NCI-H1436 (cell line): ENCODE results near the gene UBIAD1.

Source experiments
- DNase-seq: peaks from one replicate; lab custom pipeline; 2025; lab: John Stamatoyannopoulos, UW

UBIAD1 gene

DNA sequence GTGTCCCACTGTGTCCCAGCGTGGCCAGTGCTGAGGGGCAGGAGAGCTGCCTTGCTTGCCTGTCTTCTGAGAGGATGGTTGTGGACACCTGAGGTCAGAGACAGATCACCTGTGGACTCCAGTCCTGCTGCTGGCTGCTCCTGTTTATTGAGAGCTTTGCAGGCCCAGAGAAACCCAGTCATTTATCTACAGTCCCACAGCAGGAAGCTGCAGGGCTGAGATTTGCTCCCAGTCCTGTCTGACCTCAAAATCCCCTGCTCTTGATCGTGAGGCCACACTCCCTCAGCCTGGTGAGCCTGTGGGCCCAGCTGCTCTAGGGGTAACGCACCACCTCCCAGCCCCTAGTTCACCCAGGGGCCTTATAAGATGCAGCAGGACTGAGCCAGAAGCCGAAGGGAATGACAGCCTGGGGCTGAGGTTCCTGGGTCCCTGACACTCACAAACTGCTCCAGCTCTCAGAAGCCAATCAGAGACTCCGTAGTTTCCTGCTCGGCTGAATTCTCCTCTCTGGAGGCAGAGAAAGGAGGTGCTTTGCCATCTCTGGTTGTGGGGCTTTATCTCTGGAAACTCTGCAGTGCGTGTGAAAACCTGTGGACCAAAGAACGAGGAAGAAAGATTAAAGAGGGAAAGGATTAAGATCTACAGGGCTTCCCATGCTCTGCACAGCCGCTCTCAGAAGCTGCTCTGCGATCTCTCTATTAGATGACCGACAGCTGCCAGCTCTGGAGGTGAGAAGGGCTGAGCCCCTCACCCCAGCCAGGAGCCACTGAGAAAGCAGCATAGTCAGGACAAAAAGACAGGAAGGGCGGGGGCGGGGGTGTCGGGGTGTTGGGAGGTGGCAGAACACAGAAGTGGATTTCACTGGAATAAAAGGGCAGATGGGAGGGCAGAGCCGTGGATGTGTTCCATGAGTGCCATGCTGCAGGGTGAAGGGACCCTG, 39.1 kb downstream of the UBIAD1 start:
- no peak for DNase-seq

DNA sequence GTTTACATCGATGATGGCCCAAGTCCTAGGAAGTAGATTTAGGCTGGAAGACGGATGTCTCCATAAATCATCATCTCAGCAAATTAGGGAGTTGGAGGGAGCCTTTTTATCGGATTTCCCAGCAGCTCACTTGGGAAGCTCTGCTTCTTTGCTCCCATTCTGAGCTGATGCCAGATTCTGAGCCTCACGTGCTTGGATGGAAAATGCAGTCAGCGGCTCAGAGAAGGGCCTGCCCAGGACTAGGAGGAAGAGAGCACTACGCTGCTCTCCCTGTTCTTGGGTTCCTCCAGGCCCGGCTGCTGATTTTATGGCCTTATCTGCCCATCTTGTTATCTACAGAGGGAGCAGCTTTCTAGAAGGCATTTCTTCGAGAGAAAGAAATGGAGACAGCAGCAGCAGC, 42.0 kb downstream of the UBIAD1 start:
- DNase-seq = no peak

DNA sequence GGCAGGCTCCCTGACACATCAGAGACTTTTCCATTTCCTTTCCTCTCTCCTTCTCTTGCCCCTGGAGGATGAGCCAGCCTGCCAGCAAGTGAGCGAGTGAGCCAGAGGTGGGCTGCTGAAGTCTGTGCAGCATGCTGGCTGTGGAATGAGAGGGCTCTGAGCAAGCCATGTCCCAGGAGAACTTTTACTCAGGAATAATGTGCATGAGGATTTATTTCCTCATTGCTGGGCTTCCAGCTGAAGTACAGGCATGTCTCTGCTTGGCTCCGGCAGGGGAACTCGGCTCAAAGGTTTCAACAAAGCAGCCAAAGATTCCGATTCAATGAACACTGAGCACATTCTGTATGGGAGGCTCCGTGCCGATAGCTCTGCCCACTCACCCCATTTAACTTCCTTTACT, 43.7 kb downstream of the UBIAD1 start:
- DNase-seq = no peak

DNA sequence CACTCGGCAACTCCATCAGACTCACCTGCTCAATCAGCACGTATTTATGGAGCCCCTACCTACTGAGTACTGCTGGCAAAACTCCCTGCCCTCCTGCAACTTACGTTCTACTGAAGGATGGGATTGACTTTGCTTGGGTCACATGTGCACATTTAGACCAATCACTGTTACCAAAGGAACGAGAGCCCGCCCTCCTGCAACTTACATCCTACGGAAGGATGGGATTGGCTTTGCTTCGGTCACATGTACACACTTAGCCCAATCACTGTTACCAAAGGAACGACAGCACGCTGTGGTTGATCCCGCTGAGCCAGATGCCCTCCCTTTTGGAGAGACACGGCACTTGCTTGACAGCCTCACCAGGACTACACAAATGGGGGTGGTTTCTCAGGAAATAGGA, 46.0 kb downstream of the UBIAD1 start:
- DNase-seq = no peak

DNA sequence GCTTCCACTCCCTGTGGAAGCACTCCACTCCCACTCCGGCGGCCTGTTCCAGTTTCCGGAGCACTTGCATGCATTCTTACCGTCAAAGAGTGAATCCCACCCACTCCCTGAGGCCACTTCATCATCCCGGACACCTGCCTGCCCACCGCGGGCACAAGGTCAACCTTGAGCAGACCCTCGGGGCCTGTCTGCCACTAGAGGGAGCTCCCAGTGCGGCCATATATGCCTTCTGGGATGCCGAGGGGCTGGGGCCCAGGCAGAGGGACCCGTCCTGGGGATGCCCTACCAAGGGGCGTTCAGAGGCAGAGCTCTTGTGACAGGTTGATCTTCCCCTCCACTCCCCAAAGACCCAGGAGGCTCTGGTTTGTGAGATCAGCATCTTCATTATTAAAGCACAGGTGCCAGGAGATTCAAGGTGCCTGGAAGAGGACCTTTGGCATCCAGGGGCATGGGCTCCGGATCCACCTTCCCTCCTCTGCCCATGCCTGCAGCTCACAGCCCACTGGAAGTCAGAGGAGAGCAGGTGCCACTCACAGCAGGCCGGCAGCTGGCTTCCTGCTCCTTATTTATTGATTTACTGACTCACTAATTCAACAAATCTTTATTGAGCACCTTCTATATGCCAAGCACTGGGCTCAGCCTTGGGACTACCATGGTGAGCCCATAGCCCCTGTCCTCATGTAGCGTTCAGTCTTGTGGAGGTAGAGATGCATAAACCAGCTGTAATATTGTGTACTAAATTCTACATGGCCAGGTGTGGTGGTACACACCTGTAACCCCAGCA, 47.3 kb downstream of the UBIAD1 start:
- DNase-seq = peak; percentile 12

DNA sequence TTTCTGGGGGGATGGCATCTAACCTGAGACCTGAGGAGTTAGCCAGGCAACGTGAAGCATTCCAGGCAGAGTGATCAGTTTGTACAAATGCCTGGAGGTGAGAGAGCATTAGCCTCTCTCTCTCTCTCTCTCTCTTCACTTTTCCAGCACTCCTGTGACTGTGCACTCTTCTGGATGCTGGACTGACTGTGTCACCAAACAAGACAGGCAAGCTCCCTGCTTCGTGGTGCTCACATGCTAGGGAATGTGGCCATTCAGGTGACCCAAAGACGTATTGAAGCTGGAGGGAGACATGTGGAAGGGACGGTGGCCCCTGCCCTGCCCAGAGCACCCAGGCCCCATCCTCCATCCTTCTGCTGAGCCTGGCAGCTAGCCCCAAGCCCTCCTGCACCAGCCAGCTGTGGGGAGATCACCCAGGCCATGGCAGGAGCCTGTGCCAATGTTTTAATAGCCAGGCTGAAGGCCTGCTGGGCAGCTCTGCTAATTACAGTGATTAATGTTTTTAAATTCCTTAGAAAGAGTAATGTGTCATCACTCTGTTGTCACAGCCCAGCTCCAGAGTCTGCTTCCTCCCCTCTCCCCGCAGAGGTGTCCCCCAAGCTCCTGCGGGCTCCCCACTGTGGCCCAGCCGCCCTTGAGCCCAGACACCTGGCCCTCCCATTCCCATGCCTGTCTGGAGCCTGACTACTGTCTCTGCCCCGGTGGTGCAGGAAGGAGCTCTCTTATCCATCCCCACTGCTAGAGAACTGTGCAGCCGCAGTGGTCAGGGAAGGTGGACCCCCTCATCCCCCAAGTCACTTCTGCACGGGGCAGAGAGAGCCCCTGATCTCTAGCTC, 48.9 kb downstream of the UBIAD1 start:
- DNase-seq = no peak

DNA sequence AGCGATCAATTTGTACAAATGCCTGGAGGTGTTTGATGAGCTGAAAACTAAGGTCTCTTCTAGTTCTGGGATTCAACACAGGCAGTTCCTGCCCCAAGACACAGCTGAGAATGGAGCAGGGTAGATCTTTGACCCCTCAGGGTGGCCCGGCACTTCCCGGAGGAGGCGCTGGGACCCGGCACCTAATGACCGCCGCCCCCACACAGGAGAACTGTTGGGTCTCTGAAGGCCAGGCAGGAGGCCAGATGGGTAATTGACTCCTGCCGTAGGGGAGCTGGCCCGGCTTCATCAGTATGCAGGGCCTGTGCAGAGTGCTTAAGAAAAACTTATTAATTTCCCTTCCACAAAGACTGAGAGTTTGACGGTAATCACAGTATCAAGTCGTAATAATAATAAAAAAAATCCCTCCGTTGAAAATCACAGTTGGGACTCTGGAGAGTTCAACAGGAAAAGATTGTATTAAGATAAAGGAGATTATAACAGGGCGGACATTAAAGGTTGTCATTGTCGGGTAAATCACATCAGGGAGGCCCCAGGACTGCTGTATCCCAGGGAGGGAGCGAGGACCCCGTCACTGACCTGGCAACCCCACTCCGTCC, 51.7 kb downstream of the UBIAD1 start:
- no peak for DNase-seq

DNA sequence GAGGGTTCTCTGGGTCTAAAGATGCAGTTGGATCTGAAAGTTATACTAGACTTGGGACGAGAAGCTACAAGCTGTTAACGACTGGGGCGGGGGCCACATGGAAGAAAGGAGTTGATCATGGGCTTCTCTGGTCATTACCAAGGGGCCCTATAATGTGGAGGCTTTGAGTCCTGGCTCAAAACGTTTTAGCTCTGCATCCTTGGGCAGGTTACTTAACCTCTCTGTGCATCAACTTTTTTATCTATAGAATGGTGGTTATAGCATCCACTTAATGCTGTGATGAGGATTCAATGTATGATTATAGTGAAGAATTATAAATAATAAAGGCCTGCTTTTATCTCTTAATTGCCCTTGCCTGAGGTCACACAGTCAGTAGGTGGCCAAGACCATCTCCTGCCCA, 53.1 kb downstream of the UBIAD1 start:
- DNase-seq = no peak

DNA sequence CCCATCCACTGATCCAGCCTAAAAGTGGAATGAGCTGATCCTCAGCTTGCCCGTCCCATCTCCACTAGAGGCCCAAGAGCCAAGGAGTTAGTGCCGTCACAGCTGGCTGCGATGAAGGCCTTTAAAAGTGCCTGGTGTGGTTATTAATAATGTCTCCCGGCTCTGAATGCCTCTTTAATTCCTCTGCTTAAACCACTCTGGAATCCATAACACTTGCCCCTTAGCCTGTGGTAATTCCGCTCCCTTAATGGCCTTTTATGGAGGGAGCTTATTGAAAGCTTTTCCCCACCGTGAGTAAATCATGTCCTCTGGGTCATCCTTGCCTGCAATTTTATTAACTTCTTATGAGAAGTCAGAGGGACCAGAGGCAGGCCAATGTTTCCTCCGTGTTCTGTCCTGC, 55.4 kb downstream of the UBIAD1 start:
- DNase-seq = no peak

DNA sequence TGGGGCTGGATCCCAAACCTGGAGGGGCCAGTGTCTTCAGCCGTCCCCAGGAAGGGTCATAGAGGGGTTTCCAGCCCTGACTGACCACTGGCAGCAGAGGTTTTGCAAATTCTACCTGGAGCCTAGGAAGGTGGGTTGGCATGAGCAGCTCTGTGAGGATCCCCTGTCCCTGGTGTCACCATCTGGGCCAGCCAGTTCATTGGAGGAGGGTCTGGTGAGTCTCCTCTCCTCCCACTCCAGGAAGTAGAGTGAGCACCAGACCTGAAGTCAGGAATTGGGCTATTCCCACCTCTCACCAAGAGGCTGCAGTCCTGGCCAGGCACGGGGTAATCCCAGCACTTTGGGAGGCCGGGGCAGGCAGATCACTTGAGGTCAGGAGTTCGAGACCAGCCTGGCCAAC, 57.4 kb downstream of the UBIAD1 start:
- no peak for DNase-seq

DNA sequence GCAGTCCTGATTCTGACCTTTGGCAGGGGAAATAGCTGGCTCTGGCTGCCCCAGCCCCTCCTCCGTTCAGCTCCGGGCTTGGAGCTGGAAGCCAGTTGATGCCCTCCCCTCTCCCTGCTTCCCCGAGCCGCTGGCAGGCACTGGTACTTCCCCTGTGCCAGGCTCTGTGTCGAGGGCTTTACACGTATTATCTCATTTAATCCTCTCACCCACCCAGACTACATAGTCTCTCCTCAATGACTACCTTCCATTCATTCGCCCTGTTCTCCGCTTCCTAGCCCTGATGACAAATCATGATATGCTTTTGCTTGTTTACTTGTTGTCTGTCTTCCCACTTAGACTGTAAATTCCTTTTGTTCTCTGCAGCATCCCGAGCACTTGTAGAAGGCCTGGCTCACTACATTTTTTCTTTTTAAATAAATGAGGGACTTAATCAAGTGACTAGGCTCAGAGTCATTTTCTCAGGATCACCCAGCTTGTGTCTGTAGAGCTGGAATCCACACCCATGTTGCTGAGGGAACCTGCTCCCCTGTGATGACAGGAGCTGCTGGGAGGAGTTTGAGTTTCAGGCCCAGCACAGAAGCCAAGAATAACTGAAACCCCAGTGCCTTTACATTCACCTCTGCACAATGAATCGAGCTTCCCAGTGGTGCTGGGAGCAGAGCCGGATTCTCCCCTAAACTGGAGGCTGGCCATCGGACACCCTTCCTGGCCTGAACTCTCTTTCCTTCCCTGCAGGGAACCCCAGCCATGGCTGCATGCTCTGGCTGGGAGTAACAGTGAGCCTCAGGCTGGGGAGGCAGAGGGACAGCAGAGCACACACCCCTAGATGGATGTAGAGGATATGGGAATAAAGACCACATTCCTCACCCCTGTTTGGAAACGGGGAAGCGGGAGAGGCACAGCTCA, 58.3 kb downstream of the UBIAD1 start:
- DNase-seq = no peak

DNA sequence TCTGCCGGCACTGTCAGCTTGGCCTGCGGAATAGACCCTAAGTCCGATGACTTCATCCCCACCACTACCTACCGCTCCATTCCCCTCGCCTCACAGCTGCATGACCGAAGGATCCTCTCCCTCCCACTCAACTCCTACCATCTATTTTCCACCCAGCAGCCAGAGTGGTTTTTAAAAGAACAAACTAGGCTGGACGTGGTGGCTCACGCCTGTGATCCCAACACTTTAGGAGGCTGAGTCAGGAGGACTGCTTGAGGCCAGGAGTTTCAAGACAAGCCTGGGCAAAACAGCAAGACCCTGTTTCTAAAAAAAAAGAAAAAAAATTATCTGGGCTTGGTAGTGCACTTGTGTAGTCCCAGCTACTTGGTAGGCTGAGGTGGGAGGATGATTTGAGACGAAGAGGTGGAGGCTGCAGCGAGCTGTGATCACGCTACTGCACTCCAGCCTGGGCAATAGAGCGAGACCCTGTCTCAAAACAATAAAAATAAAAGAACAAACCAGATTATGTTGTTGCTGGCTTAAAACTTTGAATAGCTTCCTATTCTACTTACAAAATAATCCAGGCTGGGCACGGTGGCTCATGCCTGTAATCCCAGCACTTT, 59.0 kb downstream of the UBIAD1 start:
- no peak for DNase-seq

DNA sequence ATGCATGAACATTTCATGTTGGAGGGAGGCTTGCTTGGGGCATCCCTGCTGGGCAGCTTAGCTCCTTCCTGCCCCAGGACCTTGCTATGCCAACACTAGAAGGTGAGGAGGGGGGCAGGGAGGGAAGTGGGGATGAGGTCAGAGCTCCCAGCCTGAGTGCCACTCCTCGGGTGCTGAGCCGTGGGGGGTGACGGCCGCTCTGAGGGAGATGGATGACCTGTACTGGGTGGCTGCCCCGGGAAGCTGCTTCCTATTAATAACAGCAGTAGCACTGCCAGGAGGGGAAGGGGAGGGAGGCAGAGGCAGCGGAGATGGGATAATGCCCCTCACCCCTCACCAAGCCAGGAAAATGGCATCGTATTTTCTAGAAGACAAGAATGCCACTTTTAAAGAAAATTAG, 60.6 kb downstream of the UBIAD1 start:
- no peak for DNase-seq

DNA sequence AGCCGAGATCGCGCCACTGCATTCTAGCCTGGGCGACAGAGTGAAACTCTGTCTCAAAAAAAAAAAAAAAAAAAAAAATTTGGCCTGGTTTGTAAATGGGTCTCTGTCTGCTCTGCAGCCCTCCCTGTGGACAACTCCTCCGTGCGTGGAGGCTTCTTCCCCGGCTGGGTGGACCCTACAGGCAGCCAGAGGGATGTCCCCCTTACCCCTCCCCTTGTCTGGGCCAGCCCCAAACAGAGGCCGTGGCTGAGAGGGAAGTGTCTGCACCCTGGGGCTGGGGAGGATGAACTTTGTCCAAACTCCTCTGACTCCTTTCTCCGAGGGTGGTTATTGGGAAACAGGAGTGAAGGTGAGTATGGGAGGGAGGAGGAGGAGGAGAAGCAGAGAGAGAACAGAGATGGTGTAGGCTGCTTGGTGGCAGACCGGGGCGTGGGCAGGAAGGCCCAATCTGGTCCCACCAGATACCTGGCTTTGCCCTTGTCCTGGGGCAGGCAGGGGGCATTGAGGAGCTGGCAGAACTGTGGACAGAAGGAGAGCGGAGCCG, 61.3 kb downstream of the UBIAD1 start:
- DNase-seq = no peak

DNA sequence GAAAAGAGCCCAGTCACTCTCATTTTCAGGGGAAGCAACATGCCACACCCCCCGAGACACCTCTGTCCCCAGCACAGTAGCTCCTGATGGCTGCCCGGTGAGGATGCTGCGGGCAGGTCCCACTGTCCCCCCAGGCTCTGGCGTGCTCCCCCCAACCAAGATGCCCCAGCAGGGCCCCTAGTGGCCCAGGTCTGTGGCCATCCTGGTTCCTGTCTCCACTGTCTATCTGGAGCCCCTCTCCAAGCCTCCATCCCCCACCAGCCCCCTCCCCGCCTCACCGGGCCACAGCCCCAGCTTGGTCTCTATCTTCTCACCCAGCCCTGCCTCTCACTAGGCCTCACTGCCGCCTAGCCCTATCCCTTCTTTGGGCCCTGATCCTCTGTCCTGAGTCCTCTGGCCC, 61.8 kb downstream of the UBIAD1 start:
- no peak for DNase-seq

DNA sequence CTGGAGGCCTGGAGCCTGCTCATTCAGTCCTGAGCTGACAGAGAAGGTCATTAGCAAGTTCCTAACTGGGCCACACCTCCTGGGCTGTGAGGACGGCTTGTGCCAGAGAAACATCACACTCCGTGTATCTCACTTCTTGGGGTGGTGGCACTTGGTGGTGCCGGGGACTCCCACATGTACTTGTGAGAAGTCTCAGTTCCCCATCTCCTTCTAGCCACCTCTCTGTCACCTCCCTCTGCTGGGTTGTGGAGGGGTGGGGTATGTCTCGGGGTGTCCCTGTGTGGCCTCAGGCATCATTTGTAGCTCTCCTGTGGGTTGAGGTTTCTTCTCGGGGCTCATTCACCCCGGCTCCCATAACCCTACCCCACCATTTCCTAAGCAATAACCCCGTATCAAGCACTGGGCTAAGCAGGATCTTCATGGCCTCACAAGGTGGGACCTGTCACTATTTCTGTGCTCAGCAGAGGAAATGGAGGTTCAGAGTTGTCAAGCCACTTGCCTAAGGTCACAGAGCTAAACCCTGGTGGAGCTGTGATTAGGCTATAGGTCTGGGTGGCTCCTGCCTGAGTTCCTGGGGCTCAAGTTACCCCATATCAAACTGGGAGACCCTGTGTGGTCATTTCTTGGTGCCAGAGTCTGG, 62.5 kb downstream of the UBIAD1 start:
- DNase-seq = no peak

DNA sequence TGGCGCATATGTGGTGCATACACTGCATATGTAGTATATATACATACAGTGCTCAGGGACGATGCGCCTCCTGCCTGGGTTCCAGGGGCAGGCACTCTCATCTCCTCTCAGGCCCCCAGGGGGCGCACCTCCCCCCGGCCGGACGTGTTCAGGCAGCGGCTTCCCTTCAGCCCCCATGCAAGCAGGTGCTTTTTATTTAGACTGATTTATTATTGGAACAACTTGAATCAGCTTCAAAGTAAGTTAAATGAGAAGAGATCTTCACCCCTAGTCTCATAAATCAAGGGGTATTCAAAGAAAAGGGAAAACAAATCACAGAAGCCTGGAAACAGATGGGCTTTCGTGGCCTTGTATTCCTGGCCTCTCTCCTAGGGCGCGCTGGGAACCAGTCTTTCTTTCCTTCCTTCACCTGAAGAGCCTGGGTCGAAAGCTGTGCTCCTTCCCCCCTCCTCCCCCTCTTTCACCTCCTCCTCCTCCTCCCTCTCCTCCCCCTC, 64.6 kb downstream of the UBIAD1 start:
- DNase-seq = peak; percentile 77
